NCI-H1436 treated with DMSO at 0.1 percent for 48 hours (cell line): ENCODE measurements around the gene DDIT4.
"Not testable (repeated sequence)": the region's sequence is repeated elsewhere in the genome, so short reads cannot be mapped to it uniquely, and the experiment has no call there.

Experiments
- DNase-seq: peaks from one replicate; lab custom pipeline; 2025; lab: John Stamatoyannopoulos, UW

DDIT4 gene, protein sequence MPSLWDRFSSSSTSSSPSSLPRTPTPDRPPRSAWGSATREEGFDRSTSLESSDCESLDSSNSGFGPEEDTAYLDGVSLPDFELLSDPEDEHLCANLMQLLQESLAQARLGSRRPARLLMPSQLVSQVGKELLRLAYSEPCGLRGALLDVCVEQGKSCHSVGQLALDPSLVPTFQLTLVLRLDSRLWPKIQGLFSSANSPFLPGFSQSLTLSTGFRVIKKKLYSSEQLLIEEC

DNA sequence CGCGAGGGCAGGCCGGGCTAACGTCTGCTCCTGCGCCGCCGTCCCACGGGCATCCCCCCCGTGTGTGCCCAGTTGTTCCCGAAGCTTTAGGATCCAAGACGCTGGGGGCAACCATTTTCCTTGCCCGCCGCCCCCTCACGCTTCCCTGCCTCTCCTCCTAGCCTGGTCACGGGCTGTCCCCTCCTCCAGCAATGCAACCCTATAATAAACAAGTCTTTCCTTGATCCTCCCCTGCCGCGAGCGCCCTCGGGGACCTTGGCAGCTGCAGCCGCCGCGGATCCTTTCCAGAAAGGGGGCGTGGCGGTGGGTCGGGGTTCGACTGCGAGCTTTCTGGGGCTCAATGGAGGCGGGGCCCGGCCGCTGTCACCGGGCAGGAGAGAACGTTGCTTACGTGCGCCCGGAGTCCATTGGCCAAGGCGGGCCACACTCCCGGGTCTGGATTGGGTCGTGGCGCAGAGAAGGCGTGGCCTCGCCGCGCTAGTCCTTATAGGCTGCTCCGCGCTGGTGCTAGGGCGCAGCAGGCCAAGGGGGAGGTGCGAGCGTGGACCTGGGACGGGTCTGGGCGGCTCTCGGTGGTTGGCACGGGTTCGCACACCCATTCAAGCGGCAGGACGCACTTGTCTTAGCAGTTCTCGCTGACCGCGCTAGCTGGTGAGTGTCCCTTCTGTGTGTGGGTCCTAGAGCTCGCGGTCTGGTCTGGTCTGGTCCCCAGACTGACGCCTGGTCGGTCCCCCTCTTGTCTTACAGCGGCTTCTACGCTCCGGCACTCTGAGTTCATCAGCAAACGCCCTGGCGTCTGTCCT is at the start of gene DDIT4:
Gene DDIT4, plus strand, starts transcription at position 515 of the 803 bp plus-strand sequence. CDS start 293 bp downstream, outside the sequence.
- peak; percentile 93 for DNase-seq

DNA sequence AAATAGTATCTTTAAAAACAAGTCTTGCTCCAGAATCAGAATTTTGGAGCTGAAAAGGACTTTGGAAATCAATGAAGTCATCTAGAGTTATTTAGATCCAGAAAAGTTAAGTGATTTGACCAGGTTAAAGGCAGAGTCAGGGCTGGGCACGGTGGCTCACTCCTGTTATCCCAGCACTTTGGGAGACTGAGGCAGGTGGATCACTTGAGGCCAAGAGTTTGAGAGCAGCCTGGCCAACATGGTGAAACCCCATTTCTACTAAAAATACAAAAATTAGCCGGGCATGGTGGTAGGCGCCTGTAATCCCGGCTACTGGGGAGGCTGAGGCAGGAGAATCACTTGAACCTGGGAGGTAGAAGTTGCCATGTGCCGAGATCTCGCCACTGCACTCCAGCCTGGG is 49.5 kb upstream of the DDIT4 start:
- DNase-seq: not testable (repeated sequence)

DNA sequence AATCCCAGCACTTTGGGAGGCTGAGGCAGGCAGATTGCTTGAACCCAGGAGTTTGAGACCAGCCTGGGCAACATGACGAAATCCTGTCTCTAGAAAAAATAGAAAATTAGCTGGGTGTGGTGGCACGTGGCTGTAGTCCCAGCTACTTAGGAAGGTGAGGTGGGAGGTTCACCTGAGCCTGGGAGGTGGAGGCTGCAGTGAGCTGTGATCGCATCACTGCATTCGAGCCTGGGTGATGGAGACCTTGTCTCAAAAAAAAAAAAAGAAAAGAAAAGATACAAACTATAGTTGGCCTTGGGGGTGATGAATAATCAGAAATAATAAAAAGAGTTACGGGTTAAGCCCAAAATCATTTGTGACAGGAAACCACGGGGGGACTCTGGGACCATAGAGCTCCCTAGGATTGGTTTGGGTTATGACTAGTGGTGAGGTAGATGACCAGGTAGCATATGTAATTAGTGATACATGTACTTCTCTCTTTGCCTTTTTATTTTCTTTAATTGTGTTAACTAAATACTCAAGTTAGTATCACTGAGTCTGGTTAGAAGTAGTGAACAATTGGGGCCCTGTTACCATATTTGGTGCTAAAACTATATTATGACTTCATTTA is 47.2 kb upstream of the DDIT4 start:
- DNase-seq: no peak

DNA sequence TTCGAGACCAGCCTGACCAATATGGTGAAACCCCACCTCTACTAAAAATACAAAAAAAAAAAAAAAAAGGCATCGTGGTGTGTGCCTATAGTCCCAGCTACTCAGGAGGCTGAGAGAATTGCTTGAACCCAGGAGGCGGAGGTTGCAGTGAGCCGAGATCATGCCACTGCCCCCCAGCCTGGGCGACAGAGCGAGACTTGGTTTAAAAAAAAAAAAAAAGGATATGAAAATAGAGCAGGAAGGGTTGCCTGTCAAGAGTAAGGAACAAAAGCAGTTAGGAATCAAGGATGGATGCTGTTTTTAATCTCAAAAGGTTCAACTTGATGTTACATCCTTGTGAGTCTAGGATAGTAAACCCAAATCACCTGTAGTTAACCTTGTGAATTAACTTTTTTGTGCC is 45.9 kb upstream of the DDIT4 start:
- no peak for DNase-seq

DNA sequence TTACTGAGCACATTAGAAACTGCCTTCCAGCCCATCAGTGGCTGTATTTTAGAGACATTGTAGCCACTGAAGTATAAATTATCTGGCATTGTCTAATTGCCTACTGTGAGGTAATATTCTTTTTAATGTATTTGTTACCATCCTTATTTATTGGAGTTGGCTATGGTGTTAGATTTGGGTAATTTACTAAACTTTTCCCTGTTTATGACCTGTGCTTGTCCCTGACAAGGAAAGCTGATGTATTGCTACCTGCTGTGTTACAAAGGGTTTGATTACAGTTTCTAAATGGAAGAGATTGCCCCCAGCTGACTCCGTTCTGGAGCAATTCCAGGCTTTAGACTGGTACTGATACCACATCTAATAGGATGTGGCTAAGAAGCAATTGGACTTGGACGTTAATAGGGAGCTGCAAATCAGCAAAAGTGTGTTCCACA is 45.4 kb upstream of the DDIT4 start:
- no peak for DNase-seq

DNA sequence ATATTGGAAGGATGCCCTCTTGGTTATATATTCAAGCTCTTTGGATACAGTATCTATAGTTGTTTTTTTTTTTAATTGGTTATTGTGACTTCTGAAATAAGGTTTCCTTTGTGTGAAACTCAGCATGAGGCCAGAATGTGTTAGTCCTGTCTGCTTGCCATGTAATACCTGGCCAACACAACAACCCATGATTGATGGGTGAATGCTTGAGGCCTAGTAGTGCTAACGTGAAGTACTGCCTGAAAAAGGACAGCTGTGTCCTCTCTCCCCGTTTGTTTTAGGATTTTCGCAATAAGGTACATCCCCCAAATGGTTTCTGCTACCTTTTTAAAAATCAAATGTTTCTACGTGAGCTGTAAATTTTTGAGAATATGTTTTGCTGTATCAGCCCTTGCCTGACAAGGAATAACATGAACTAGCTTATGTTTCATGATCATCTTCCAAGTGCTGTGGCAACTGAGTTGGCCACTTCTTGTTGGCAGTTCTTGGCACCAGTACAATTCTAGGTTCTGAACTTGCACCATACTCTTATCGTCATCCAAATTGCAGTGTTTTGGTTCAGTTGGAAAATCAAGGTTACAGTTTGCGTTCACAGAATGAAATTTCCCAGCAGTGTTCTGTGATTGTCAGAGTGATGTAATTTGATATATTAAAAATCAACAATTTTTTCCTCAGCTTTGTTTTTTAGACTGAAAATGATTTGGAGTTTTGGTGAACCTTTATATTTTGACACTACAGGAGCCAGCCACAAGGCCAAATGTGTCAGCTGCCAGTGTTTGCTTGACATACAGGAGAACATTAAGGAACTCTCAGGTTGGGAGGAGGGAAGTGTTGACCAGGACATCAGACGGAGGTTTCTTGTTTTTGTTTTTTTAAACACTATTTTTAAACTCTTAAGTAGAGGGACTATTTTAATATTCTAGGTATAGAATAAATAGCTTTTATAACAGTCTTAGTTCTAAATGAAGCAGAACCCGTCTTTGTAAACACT is 44.2 kb upstream of the DDIT4 start:
- no peak for DNase-seq

DNA sequence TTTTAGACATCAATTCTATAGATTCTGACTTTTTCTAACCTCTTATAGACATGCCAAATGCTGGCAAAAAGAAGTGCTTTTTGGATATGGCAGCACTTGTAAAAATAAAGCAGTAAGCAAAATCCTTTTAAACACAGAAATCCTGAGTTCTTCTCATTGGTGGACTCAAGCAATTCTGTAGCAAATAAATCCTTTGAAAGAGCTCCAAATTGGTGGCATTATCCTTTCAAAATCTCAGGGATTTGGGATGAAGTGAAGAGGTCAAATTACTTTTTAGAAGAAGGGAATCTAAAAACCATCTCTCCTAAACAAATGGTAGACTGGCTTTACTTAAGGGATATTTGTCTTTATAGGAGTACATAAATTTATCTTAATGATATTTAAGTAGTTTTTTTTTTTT is 40.1 kb upstream of the DDIT4 start:
- DNase-seq: no peak

DNA sequence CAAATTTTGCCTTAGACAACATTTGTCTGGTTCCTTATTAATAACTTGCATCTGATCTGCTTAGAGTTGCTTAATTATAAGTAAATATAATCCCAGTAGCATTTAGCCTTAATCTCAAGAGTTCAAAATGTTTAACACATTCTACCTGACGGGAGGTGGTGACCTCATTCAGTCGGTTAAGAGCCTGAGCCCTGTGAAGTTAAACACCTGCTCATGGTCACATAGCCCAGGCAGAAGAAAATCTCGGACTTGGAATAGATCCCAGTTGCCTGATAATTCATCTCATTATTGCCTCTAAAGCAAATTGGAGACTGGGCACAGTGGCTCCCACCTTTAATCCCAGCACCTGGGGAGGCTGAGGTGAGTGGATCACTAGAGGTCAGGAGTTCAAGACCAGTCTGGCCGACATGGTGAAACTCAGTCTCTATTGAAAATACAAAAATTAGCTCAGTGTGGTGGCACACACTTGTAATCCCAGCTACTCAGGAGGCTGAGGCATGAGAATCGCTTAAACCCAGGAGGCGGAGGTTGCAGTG is 39.1 kb upstream of the DDIT4 start:
- DNase-seq: no peak

DNA sequence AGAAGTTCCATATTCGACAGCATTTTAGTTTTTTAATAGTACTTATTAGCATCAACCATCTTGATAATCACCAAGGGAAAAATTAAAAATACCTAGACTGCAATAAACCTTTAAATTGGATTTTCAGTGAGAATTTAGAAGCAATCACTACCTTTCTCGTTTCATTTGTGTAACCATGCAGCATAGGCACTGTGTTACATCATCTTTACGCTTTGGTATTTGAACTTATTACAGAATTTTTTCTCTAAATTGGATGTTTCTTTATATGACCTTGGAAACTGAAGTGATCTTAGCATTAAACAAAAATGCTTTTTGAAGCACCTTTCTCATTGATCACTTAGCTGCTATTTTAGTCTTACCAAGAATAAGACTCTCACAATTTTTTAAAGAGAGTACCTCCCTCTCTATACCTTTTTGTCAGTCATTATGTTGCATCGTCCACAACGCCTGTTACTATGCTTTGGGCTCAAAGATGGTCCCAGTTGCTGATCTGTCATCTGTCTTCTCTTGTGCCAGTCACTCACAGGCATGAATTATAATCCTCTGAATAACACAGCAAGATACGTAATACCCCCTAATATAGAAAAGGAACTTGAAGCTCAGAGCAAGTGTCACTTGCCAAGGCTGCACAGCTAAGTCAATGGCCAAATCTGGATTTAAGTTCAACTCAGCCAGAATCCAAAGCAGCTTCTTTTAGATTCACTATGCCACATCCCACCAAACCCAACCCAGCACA is 38.0 kb upstream of the DDIT4 start:
- no peak for DNase-seq

DNA sequence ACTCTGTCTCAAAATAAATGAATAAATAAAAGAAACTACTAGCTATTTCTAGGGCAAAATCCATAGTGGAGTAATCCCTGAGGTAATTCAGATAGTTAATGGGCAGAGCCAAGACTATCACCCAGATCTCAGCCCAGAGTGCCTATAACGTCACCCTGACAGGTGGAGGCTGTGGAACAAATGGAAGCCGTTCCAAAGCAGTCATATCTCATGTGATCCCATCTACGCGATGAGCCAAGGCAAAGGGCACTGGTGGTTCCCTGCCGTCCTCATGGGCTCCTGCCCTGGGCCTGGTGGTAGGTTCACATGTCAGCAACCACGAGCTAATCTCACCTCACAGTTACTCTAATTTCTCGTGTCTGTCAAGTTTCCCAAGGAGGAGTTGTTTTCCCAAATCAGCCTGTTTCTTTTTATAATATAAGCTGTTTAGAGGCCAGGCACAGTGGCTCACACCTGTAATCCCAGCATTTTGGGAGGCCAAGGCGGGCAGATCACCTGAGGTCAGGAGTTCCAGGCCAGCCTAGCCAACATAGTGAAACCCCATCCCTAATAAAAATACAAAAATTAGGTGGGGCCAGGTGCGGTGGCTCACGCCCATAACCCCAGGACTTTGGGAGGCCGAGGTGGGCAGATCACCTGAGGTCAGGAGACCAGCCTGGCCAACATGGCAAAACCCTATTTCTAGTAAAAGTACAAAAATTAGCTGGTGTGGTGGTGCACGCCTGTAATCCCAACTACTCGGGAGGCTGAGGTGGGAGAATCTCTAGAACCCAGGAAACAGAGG is 35.1 kb upstream of the DDIT4 start:
- DNase-seq: no peak

DNA sequence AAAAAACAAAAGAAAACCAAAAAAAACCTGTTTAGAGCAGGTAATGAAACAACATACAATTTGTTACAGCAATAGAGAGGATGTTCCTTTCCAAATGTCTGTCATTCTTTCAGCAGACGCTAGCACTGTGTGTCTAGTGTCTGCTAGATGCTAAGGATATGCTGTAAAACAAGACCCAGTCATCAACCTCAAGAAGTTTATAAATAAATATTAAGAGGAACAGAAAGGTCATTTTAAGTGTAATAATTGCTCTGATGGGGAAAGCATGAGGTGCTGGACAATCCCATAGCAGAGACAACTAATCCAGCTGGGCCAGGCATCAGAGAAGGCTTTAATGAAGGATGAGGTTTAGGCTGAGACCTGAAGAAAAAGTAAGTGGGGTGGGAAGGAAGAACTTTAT is 34.3 kb upstream of the DDIT4 start:
- DNase-seq: no peak

DNA sequence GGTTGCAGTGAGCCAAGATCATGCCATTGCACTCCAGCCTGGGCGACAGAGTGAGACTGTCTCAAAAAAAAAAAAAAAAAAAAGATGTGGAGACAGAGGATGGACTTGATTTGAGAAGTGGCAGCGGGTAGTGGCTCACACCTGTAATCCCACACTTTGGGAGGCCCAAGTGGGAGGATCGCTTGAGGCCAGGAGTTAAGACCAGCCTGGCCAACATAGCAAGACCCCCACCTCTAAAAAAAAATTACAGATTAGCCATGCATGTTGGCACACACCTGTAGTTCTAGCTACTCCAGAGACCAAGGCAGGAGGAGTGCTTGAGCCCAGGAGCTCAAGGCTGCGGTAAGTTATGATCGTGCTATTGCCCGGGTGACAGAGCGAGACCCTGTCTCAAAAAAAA is 33.4 kb upstream of the DDIT4 start:
- no peak for DNase-seq

DNA sequence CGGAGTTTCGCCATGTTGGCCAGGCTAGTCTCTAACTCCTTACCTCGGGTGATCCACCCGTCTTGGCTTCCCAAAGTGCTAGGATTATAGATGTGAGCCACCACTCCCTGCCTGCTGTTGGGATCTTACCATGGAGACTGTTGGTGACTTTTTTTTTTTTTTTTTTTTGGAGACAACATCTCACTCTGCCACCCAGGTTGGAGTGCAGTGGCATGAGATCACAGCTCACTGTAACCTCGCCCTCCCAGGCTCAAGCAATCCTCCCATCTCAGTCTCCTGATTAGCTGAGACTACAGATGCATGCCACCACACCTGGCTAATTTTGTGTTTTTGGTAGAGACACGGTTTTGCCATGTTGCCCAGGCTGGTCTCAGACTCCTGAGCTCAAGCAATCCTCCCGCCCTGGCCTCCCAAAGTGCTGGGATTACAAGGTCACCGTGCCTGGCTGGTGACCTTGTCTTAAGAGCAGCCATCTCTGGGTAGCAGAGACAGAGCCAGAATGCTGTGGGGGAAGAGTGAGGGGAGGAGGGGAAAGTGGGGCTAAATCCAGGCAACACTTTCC is 32.0 kb upstream of the DDIT4 start:
- DNase-seq: no peak

DNA sequence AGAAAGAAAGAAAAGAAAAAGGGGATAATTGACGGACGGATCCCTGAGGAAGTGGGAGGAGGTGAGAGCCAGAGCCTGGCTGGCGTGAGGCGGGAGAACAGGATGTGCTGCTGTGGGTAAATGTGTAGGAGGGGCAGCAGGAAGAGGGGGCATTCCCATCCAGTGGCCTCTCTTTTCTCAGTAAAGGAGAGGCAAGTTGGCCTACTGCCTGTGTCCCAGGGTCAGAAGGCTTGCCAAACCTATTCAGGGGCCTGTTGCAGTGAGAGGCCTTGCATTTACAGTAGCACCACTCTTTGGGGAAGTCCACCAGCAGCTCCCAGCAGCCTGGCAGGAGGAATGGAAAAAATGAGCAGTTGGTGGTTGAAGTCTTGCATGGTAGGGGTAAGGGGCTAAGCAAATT is 31.0 kb upstream of the DDIT4 start:
- no peak for DNase-seq

DNA sequence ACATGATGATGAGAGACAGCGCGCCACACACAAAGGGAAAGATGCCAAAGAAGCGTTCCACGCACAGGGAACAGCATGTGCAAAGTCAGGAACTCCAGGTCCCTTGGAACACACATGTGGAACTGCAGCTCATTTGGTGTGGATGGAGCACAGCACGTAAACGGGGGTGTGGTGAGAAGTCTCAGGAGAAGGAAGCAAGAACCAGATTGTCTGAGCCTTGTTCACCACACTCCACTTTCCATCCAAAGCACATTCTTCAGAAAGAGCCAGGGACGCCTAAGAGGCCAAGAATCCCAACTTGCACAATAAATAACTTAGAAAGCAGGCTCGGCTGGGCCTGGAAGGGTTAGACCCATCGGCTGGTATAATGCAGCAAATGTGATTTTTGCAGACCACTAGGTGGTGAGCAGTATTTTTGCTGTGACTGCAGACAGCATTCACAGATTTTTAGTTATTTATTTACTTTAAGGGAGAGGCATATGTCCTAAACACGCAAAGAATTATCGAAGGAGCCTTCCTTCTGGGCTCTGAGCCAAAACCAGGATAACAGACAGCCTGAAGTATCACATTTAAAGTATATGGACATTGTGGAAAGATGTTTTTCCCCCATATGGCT is 29.8 kb upstream of the DDIT4 start:
- DNase-seq: no peak

DNA sequence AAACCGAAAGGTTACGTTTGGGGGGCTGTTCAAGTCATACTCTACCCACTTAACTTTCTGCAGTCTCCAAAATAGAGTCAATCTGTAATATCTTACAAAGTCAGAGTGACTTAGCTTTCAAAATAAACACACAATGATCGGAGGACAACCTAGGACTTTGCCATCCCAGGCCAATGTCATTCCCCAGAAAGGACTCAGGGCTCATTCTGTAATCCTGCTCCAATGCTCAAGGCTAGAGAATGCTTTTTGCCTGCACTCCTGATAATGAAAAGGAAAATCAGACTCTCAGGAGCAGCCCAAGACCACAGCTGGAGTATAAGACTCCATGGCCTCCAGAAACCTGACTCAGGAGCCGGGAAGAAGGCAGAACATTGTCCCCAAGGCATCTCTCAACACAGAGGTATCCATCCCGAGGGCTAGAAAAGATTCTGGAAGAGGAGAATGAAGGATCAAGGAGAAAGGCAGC is 29.1 kb upstream of the DDIT4 start:
- DNase-seq: no peak

DNA sequence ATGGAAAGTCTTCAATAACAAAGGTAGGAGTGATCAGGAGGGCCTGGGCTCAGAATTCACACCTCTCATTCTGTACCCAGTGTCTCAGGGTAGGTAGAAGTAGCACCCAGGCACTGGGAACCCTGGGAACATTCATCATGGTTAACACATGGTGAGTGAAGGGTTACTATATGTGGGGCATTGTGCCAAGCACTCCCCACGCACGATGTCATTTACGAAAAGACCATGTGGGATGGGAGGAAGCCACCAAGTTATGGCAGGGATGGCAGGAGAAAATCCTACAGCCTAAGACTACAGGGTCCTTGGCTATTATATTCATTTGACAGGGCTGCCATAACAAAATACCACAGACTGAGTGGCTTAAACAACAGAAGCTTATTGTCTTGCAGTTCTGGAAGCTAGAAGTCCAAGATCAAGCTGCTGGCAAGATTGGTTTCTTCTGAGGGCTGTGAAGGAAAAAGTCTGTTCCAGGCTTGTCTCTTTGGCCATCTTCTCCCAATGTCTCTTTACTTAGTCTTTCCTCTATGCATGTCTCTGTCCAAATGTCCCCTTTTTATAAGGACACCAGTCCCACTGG is 27.7 kb upstream of the DDIT4 start:
- no peak for DNase-seq

DNA sequence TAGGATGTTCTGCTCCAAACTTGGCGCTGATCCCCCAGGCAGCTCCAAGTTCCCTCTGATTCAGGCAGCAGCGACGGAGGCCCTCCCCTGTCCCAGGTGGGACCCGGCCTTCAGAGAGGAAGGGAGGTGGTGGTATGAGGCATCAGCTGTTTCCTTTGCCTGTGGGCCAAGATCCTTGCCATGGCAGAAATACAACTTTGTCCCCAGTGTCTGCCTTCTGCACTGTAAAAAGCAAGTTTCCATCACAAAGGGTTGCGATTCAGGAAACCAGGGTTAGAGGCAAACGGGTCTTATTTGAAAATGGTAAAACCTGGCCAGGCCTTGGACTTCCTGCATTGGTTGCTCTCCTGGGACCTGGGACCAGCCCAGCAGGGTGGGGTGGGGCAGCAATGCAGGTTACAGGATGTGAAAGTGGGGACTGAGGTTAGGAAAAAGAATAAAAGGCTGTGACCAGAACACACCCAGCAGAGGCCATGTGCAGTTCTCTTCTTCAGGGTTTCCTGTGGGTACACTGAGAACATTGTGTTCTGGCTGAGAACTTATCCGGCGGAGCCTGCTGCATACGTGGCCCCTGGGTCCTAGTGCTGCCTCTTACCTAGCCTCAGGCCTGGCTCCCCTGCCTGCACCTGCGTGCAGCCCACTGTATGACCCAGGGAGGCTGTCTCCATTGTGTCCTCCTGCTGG is 25.1 kb upstream of the DDIT4 start:
- DNase-seq: no peak
